Sigmoid colon (tissue), 7 donors: ENCODE data around the gene TBX3. TPM values are rescaled to one million over a fixed set of nuclear protein-coding genes. Genes with fewer than 3 reads are reported as not detected.

Experiments used
- DNase-seq: peaks from one replicate; pipeline ENCODE4 v3.0.0-alpha.2; 2019
- H3K27ac ChIP-seq, 4 donors: fragments of 200-600 bp; sonication (generic); one replicate each; pipeline ENCODE4 v1.5.1; 2016 to 2019; ENCODE audit warnings: mild to moderate bottlenecking in 1 of 4
- H3K27me3 ChIP-seq, 3 donors: fragments of 200-600 bp; sonication (generic); one replicate each; pipeline ENCODE4 v1.5.1; 2019; ENCODE audit warnings: mild to moderate bottlenecking in 1 of 3
- H3K36me3 ChIP-seq, 4 donors: fragments of 200-600 bp; sonication (generic); one replicate each; pipeline ENCODE4 v1.5.1; 2016 to 2019
- H3K4me1 ChIP-seq, 4 donors: fragments of 200-600 bp; sonication (generic); one replicate each; pipeline ENCODE4 v1.5.1; 2017 to 2019
- H3K4me3 ChIP-seq, 4 donors: fragments of 200-600 bp; sonication (generic); one replicate each; pipeline ENCODE4 v1.5.1; 2017 to 2019; ENCODE audit warnings: mild to moderate bottlenecking in 2 of 4, moderate library complexity in 1 of 4
- H3K9me3 ChIP-seq, 4 donors: fragments of 200-600 bp in 3 of 4; sonication (generic) in 3 of 4; one replicate each; pipeline versions ENCODE4 v1.5.1 to v1.6.1; 2013 to 2019
- EP300 ChIP-seq, 4 donors: sonication (generic); formaldehyde crosslinking; IDR thresholded peaks; one replicate each; pipeline ENCODE4 v1.6.1; 2017; ENCODE audit warnings: antibody characterized with exemption in 4 of 4
- POLR2A ChIP-seq, 2 donors: fragments of 450-650 bp; IDR thresholded peaks; one replicate each; pipeline ENCODE4 v1.6.1; 2016; ENCODE audit warnings: antibody characterized with exemption in 2 of 2, mild to moderate bottlenecking in 2 of 2, moderate library complexity in 2 of 2
- POLR2AphosphoS5 ChIP-seq, 4 donors: sonication (generic); formaldehyde crosslinking; IDR thresholded peaks; one replicate each; pipeline ENCODE4 v1.6.1; 2017; ENCODE audit warnings: antibody characterized with exemption in 4 of 4
- WGBS, 2 donors: extraction: QIAGEN DNeasy Blood & Tissue Kit; methylation state at CpG; one replicate each; pipeline ENCODE4 v1.1.7; 2013; 5-methylcytosine and 5-hydroxymethylcytosine counted together
- intact Hi-C: fragments of 100-400 bp; cut with DNase I; formaldehyde crosslinking; loops from one replicate; pipeline ENCODE4 v1.15.1; 2023
- polyA plus RNA-seq, 3 donors: library from polyadenylated mRNA; stranded (reverse); fragments of 200-250 nt; gene quantifications; one replicate each; pipeline ENCODE4 v1.2.3, GENCODE V29; 2013
- total RNA-seq, 4 donors: library from RNA; depleted of rRNA; stranded (reverse); fragments of >200 nt; gene quantifications; one replicate each; pipeline ENCODE4 v1.1.0, GENCODE V29; 2016
- TF ChIP-seq, protein P1 (sequence below), 4 experiments: fragments of 450-650 bp in 3 of 4; fragments of 200-600 bp in 1 of 4; IDR thresholded peaks; one replicate each; pipeline ENCODE4 v1.5.1; 2016 to 2019; ENCODE audit warnings: antibody characterized with exemption in 4 of 4, mild to moderate bottlenecking in 3 of 4, moderate library complexity in 2 of 4
- donor health status: healthy with polysubstance abuse.
- donor health status: Bipolar disorder and iron deficiency.
- donor health status: healthy.

TBX3 gene
- total and polyA plus RNA-seq, 7 donors: 2.3 to 9.7 (median 6.2) TPM

DNA sequence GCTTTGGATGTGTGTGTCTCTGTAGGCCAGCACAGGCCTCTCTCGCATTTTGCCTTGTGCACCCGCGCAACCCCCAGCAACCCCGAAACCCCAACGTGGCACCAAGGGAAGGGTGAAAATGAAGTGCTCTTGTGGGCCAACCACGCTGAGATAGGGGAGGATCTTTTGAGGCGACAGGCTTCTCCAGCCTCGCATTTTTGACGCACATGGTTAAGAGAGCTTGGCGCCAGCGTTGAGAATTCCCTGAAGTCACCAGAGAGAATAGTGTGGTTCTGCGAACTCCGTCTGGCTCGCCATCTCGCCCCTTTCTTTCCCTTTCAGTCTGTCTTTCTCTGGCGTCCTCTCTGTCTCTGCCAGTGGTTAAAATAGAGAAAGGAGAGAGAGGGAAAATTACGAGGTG is 1.9 kb upstream of the TBX3 start:
- peak overlapping the region in 2 of 4 donors; percentile 32 to 82 for H3K27ac ChIP-seq
- TF ChIP-seq, protein P1, sequence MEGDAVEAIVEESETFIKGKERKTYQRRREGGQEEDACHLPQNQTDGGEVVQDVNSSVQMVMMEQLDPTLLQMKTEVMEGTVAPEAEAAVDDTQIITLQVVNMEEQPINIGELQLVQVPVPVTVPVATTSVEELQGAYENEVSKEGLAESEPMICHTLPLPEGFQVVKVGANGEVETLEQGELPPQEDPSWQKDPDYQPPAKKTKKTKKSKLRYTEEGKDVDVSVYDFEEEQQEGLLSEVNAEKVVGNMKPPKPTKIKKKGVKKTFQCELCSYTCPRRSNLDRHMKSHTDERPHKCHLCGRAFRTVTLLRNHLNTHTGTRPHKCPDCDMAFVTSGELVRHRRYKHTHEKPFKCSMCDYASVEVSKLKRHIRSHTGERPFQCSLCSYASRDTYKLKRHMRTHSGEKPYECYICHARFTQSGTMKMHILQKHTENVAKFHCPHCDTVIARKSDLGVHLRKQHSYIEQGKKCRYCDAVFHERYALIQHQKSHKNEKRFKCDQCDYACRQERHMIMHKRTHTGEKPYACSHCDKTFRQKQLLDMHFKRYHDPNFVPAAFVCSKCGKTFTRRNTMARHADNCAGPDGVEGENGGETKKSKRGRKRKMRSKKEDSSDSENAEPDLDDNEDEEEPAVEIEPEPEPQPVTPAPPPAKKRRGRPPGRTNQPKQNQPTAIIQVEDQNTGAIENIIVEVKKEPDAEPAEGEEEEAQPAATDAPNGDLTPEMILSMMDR (IDR thresholded peaks at IDR 0.05): no peak
- TF ChIP-seq POLR2A (IDR thresholded peaks at IDR 0.05): no peak
- TF ChIP-seq EP300 (IDR thresholded peaks at IDR 0.05): no peak
- no peak for TF ChIP-seq POLR2AphosphoS5 (IDR thresholded peaks at IDR 0.05)
- H3K9me3 ChIP-seq: no peaks in the 10 kb centered on the region
- WGBS, 2 donors: 55 to 82% methylated on average over 17 of the region's 17 CpGs
- intact Hi-C loops: loop anchor here (5.0 kb wide), 1 partner anchor 61 kb away; no protein-coding TSS in a partner anchor
- H3K4me1 ChIP-seq: peaks cover 0 to 28% (median 21%) of the 10 kb centered on the region in 4 donors
- no peak for DNase-seq
- peaks cover 26 to 58% (median 47%) of the 10 kb centered on the region in 3 donors for H3K27me3 ChIP-seq
- H3K36me3 ChIP-seq: no peaks in the 10 kb centered on the region
- no peak overlapping the region for H3K4me3 ChIP-seq

DNA sequence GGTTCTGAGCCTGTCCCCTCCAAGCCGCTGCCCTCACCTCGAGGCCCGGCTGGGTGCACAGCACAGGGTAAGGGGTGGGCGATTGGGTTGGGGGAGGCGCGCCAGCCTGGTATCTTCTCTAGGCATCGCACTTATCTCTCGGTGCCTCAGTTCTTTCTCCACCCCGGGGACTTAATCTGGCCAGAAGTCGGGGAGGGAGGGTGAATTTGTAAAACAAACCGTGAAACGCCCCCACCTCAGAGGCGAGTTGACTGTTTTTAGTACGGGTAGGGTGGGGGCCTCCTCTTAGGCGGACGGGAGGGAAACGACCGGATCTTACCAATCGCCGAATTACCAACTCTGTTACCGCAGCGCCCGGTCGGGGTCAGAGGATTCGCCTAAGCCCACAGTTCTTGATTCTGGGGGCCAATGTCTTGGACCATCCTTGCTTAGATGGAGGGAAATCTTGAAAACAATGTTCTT is 1.4 kb upstream of the TBX3 start:
- TF ChIP-seq, protein P1 (IDR thresholded peaks at IDR 0.05): no peak
- TF ChIP-seq POLR2A (IDR thresholded peaks at IDR 0.05): no peak
- no peak for TF ChIP-seq EP300 (IDR thresholded peaks at IDR 0.05)
- no peak for TF ChIP-seq POLR2AphosphoS5 (IDR thresholded peaks at IDR 0.05)
- intact Hi-C loops: loop anchor here (5.0 kb wide), 1 partner anchor 62 kb away; no protein-coding TSS in a partner anchor
- Histone ChIP-seq H3K27me3 (peaks cover 25 to 57% (median 41%) of the 10 kb centered on the region in 3 donors), H3K4me1 (peaks cover 0 to 28% (median 21%) of the 10 kb centered on the region in 4 donors), H3K27ac (peak overlapping the region; percentile 78 to 89 (median 84)), H3K9me3 (no peaks in the 10 kb centered on the region), H3K36me3 (no peaks in the 10 kb centered on the region), H3K4me3 (peak overlapping the region in 3 of 4 donors; percentile 55 to 60 (median 55))
- 38 to 57% methylated on average over 25 of the region's 25 CpGs for WGBS, 2 donors
- DNase-seq: no peak

DNA sequence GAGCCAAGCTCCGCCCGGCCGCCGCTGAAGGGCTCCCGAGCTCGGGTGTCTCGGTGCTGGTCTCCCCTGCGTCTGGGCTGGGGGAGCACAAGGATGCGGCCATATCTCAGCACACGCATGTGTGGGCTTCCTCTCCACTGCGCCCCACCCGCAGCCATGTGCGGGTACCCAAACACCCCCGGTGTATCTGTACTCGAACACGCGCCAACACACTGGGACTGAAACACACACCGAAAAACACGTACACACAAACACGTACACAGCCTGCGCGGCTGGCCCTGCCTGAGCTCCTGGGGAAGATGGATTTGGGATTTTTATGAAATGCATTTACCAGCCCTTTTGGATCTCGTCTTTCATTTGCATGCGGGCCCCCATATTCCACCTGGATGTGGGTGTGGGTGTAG is 897 bp upstream of the TBX3 start:
- TF ChIP-seq, protein P1 (IDR thresholded peaks at IDR 0.05): no peak
- no peak for TF ChIP-seq EP300 (IDR thresholded peaks at IDR 0.05)
- TF ChIP-seq POLR2A (IDR thresholded peaks at IDR 0.05): no peak
- TF ChIP-seq POLR2AphosphoS5 (IDR thresholded peaks at IDR 0.05): no peak
- no peak for DNase-seq
- H3K4me3 ChIP-seq: peak overlapping the region; percentile 52 to 60 (median 55)
- peaks cover 25 to 52% (median 37%) of the 10 kb centered on the region in 3 donors for H3K27me3 ChIP-seq
- peak overlapping the region; percentile 78 to 89 (median 84) for H3K27ac ChIP-seq
- 2 to 3% methylated on average over 24 of the region's 24 CpGs for WGBS, 2 donors
- no peaks in the 10 kb centered on the region for H3K9me3 ChIP-seq
- H3K36me3 ChIP-seq: no peaks in the 10 kb centered on the region
- H3K4me1 ChIP-seq: peaks cover 0 to 28% (median 21%) of the 10 kb centered on the region in 4 donors
- intact Hi-C loops: loop anchor here (5.0 kb wide), 5 partner anchors 62 to 1067 kb away; partner anchors contain the start of gene RBM19

DNA sequence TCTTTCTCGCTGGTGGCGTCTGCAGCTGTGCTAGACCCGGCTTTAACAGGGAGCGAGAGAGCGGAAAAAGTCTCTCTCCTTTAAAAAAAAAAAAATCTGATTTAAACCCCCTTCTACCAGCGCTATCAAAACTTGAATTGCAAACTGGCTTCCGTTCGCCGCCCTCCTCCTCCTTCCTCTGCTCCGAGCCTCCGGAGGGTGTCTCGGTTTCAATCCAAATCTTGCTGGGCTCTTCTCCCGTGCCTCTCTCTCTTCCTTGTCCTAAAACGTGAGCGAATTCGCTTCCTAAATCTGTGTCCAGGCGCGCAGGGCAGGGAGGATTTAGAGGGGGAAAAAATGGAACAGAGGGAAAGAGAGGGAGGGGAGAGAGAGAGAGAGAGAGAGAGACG is 272 bp downstream of the TBX3 start:
- no peak for DNase-seq
- Histone ChIP-seq H3K4me1 (peaks cover 0 to 28% (median 21%) of the 10 kb centered on the region in 4 donors), H3K27ac (peak overlapping the region; percentile 78 to 89 (median 84)), H3K9me3 (no peaks in the 10 kb centered on the region), H3K4me3 (peak overlapping the region; percentile 52 to 60 (median 55)), H3K27me3 (peaks cover 22 to 40% (median 26%) of the 10 kb centered on the region in 3 donors), H3K36me3 (no peaks in the 10 kb centered on the region)
- intact Hi-C loops: loop anchor here (5.0 kb wide), 4 partner anchors 529 to 1069 kb away; partner anchors contain the start of gene RBM19
- TF ChIP-seq POLR2A (IDR thresholded peaks at IDR 0.05) (no peak), EP300 (IDR thresholded peaks at IDR 0.05) (peak in 1 of 4 donors; percentile 9)
- 1% methylated on average over 19 of the region's 19 CpGs for WGBS, 2 donors

DNA sequence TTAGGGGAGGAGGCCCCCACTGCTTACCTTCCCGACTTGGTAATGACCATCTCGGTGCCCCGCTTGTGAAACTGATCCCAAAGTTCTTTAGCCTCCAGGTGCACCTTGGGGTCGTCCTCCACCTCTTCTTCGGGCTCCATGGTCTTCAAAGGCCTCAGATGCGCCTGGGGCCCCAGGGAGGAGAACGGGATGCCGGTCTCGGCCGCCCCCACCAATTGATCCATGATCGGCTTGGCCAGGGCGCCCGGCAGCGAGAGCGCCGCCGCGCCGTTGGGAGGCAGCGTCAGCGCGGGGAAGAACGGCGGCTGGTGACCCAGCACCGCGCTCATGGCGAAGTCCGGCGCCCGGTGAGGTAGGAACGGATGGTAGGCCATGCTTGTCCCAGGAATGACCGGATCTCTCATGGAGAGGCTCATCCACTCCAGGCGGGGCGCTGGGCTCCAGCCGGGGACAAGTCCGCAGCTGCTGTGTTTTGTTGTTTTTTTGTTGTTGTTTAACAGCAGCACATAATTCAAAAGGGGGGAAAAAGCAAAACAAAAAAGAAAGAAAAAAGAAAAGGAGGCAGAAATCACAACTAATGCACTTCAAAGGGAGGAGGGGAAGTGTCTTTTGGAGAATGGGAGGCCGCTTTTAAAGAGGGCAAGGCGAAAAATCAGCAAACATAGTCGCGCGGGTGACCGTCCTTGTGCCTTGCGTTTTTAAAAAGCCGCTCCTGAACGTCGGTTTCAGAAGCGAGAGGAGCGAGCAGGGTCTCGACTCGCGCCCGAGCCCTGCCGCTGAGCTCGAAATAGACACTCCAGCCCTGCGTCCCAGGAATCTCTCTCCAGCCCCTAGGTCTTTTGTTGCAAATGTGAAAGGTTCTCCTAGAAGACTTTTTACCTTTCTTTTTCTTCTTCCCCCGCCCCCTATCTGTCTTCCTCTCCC is 928 bp downstream of the TBX3 start:
- WGBS, 2 donors: 2 to 3% methylated on average over 56 of the region's 56 CpGs
- TF ChIP-seq POLR2A (IDR thresholded peaks at IDR 0.05) (no peak), POLR2AphosphoS5 (IDR thresholded peaks at IDR 0.05) (no peak), EP300 (IDR thresholded peaks at IDR 0.05) (no peak)
- TF ChIP-seq, protein P1 (IDR thresholded peaks at IDR 0.05): peak in 1 of 4 experiments; percentile 16
- DNase-seq: no peak
- peaks cover 17 to 34% (median 21%) of the 10 kb centered on the region in 3 donors for H3K27me3 ChIP-seq
- H3K4me3 ChIP-seq: peak overlapping the region; percentile 52 to 60 (median 55)
- intact Hi-C loops: loop anchor here (5.0 kb wide), 4 partner anchors 529 to 1069 kb away; partner anchors contain the start of gene RBM19
- peak overlapping the region; percentile 78 to 89 (median 84) for H3K27ac ChIP-seq
- no peaks in the 10 kb centered on the region for H3K36me3 ChIP-seq
- H3K4me1 ChIP-seq: peaks cover 0 to 28% (median 21%) of the 10 kb centered on the region in 4 donors
- H3K9me3 ChIP-seq: no peaks in the 10 kb centered on the region
